DOHH2 (cell line): ENCODE data around the gene CLIP2.
"Not testable (repeated sequence)": the region's sequence is repeated elsewhere in the genome, so short reads cannot be mapped to it uniquely, and the experiment has no call there.

Experiments used
- H3F3A ChIP-seq: fragments of 200-600 bp; sonication (generic), shearing (Covaris generic); 2 replicates; pipeline ENCODE4 v1.6.0; 2016; ENCODE audit warnings: antibody characterized with exemption, mild to moderate bottlenecking; ENCODE audit not compliant: control insufficient read depth, insufficient read depth
- H3K27ac ChIP-seq: fragments of 200-600 bp; sonication (generic); 2 replicates; pipeline ENCODE4 v1.5.1; 2014; ENCODE audit warnings: low read depth, mild to moderate bottlenecking, low read length, moderate library complexity
- H3K27me3 ChIP-seq: fragments of 200-600 bp; sonication (generic); 2 replicates; pipeline ENCODE4 v1.6.1; 2014; ENCODE audit warnings: mild to moderate bottlenecking, low read length, mixed read lengths; ENCODE audit not compliant: control insufficient read depth
- H3K36me3 ChIP-seq: fragments of 200-600 bp; sonication (generic); 2 replicates; pipeline ENCODE4 v1.6.1; 2014; ENCODE audit warnings: mild to moderate bottlenecking, low read length, moderate library complexity, mixed read lengths; ENCODE audit not compliant: control insufficient read depth
- H3K4me1 ChIP-seq: fragments of 200-600 bp; sonication (generic); 2 replicates; pipeline ENCODE4 v1.6.1; 2014; ENCODE audit warnings: mild to moderate bottlenecking, low read length, mixed read lengths; ENCODE audit not compliant: control insufficient read depth
- H3K4me2 ChIP-seq: fragments of 200-600 bp; sonication (generic); 2 replicates; pipeline ENCODE4 v1.6.0; 2014; ENCODE audit warnings: mild to moderate bottlenecking, low read length, moderate library complexity
- H3K4me3 ChIP-seq: fragments of 200-600 bp; sonication (generic); 2 replicates; pipeline ENCODE4 v1.5.1; 2014; ENCODE audit warnings: mild to moderate bottlenecking, low read length, mixed read lengths
- H3K79me2 ChIP-seq: fragments of 200-600 bp; sonication (generic); 2 replicates; pipeline ENCODE4 v1.6.1; 2014; ENCODE audit warnings: mild to moderate bottlenecking, low read length, mixed read lengths; ENCODE audit not compliant: control insufficient read depth
- H3K9me2 ChIP-seq: fragments of 200-600 bp; sonication (generic); replicated peaks from 2 replicates; pipeline ENCODE4 v1.6.1; 2014; ENCODE audit warnings: mild to moderate bottlenecking, low read length, mixed read lengths; ENCODE audit not compliant: control insufficient read depth
- H3K9me3 ChIP-seq: fragments of 200-600 bp; sonication (generic); 2 replicates; pipeline ENCODE4 v1.6.1; 2014; ENCODE audit warnings: antibody characterized with exemption, low read length, mixed read lengths; ENCODE audit not compliant: control insufficient read depth, insufficient read depth
- H4K20me1 ChIP-seq: fragments of 200-600 bp; sonication (generic); 2 replicates; pipeline ENCODE4 v1.6.0; 2014; ENCODE audit warnings: low read depth, mild to moderate bottlenecking, antibody characterized with exemption, low read length, moderate library complexity; ENCODE audit not compliant: control insufficient read depth, insufficient read depth
- EZH2phosphoT487 ChIP-seq: fragments of 200-600 bp; sonication (generic); IDR thresholded peaks from 2 replicates; pipeline ENCODE4 v1.6.1; 2017; ENCODE audit warnings: borderline replicate concordance, mild to moderate bottlenecking, antibody characterized with exemption, low read length, moderate library complexity, mixed read lengths
- TF ChIP-seq, protein P1 (sequence below): fragments of 200-600 bp; sonication (generic); IDR thresholded peaks from one replicate; pipeline ENCODE4 v1.5.1; 2014; ENCODE audit warnings: antibody characterized with exemption, mild to moderate bottlenecking, low read depth, low read length; ENCODE audit not compliant: poor library complexity, severe bottlenecking

Gene CLIP2

GRCh38 chr7:74428023-74428422, 138.8 kb downstream of the CLIP2 start:
- Histone ChIP-seq H3F3A (no peaks in the 10 kb centered on the region), H4K20me1 (no peaks in the 10 kb centered on the region), H3K4me3 (no peak overlapping the region), H3K9me3 (no peaks in the 10 kb centered on the region), H3K36me3 (no peaks in the 10 kb centered on the region), H3K4me1 (no peaks in the 10 kb centered on the region), H3K4me2 (no peak overlapping the region), H3K79me2 (no peaks in the 10 kb centered on the region), H3K27ac (no peak overlapping the region), H3K9me2 (no peaks in the 10 kb centered on the region), H3K27me3 (no peaks in the 10 kb centered on the region)
- TF ChIP-seq, protein P1, sequence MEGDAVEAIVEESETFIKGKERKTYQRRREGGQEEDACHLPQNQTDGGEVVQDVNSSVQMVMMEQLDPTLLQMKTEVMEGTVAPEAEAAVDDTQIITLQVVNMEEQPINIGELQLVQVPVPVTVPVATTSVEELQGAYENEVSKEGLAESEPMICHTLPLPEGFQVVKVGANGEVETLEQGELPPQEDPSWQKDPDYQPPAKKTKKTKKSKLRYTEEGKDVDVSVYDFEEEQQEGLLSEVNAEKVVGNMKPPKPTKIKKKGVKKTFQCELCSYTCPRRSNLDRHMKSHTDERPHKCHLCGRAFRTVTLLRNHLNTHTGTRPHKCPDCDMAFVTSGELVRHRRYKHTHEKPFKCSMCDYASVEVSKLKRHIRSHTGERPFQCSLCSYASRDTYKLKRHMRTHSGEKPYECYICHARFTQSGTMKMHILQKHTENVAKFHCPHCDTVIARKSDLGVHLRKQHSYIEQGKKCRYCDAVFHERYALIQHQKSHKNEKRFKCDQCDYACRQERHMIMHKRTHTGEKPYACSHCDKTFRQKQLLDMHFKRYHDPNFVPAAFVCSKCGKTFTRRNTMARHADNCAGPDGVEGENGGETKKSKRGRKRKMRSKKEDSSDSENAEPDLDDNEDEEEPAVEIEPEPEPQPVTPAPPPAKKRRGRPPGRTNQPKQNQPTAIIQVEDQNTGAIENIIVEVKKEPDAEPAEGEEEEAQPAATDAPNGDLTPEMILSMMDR, result no peak
- no peak for TF ChIP-seq EZH2phosphoT487

- Histone ChIP-seq H3K4me1 (no peaks in the 10 kb centered on the region), H3K27me3 (no peaks in the 10 kb centered on the region), H3K9me3 (no peaks in the 10 kb centered on the region), H3K9me2 (no peaks in the 10 kb centered on the region), H3K79me2 (no peaks in the 10 kb centered on the region), H3K4me2 (no peak overlapping the region), H3F3A (no peaks in the 10 kb centered on the region), H3K4me3 (no peak overlapping the region), H3K36me3 (no peaks in the 10 kb centered on the region), H4K20me1 (no peaks in the 10 kb centered on the region), H3K27ac (no peak overlapping the region)
- TF ChIP-seq EZH2phosphoT487, result no peak
- TF ChIP-seq, protein P1, result no peak
These were observed 140.0 kb downstream of the CLIP2 start for GRCh38 chr7:74429153-74429747.

- not testable (repeated sequence) for H3F3A ChIP-seq, H3K9me2 ChIP-seq, H3K4me1 ChIP-seq, H3K79me2 ChIP-seq, H3K4me2 ChIP-seq, H4K20me1 ChIP-seq, H3K27ac ChIP-seq, H3K9me3 ChIP-seq, H3K4me3 ChIP-seq, H3K36me3 ChIP-seq, H3K27me3 ChIP-seq
These were observed 141.2 kb downstream of the CLIP2 start for GRCh38 chr7:74430409-74430808.

- no peaks in the 10 kb centered on the region for H3K4me1 ChIP-seq
- no peaks in the 10 kb centered on the region for H3K9me2 ChIP-seq
- H3K4me2 ChIP-seq, result no peak overlapping the region
- H3F3A ChIP-seq, result no peaks in the 10 kb centered on the region
- H3K9me3 ChIP-seq, result no peaks in the 10 kb centered on the region
- no peak overlapping the region for H3K4me3 ChIP-seq
- no peaks in the 10 kb centered on the region for H3K27me3 ChIP-seq
- H4K20me1 ChIP-seq, result no peaks in the 10 kb centered on the region
- no peaks in the 10 kb centered on the region for H3K79me2 ChIP-seq
- no peak overlapping the region for H3K27ac ChIP-seq
- TF ChIP-seq EZH2phosphoT487, result no peak
- TF ChIP-seq, protein P1, result no peak
- H3K36me3 ChIP-seq, result no peaks in the 10 kb centered on the region
These were observed 141.8 kb downstream of the CLIP2 start for GRCh38 chr7:74430961-74431466.

DNA sequence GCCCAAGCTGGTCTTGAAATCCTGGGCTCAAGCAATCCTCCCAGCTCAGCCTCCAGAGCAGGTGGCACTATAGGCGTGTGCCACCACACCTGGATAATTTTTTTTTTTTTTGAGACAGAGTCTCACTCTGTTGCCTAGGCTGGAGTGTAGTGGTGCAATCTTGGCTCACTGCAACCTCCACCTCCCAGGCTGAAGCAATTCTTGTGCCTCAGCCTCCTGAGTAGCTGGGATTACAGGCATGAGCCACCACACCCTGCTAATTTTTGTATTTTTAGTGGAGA, 148.0 kb downstream of the CLIP2 start:
- H3K36me3 ChIP-seq, result not testable (repeated sequence)

More for the DNA sequence above, 148.0 kb downstream of the CLIP2 start:
- H3K9me2 ChIP-seq, H4K20me1 ChIP-seq, H3F3A ChIP-seq, H3K4me2 ChIP-seq, H3K9me3 ChIP-seq, H3K4me1 ChIP-seq, H3K4me3 ChIP-seq, H3K79me2 ChIP-seq, H3K27ac ChIP-seq: not testable (repeated sequence)
- peaks cover 14% of the 10 kb centered on the region for H3K27me3 ChIP-seq
